ENCODE data around the gene BCKDHA.
"Not testable (repeated sequence)": the region's sequence is repeated elsewhere in the genome, so short reads cannot be mapped to it uniquely, and the experiment has no call there.

The BCKDHA gene

GRCh38 chr19:41367848-41368301 is 29.7 kb upstream of the BCKDHA start:
- DNase-seq, result peak; percentile 91

- DNase-seq, result no peak
Measured at GRCh38 chr19:41369769-41370168, 27.8 kb upstream of the BCKDHA start.

DNA sequence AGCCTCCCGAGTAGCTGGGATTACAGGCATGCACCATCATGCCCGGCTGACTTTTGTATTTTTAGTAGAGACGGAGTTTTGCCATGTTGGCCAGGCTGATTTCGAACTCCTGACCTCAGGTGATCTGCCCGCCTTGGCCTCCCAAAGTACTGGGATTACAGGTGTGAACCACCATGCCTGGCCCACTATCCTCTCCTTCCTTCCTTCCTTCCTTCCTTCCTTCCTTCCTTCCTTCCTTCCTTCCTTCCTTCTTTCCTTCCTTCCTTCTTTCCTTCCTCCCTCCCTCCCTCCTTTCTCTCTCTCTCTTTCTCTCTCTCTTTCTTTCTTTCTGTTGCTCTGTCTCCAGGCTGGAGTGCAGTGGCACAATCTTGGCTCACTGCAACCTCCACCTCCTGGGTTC is 26.5 kb upstream of the BCKDHA start:
- DNase-seq, result not testable (repeated sequence)

DNA sequence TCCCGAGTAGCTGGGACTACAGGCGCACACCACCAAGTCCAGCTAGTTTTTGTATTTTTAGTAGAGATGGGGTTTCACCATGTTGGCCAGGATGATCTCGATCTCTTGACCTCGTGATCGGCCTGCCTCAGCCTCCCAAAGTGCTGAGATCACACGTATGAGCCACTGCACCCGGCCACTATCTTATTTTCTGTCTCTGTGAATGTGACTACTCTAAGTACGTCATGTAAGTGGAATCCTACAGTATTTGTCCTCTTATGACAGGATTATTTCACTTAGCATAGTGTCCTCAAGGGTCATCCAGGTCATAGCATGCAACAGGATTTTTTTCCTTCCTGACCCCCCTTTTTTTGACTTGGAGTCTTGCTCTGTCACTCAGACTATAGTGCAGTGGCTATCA is 26.1 kb upstream of the BCKDHA start:
- DNase-seq, result no peak

DNA sequence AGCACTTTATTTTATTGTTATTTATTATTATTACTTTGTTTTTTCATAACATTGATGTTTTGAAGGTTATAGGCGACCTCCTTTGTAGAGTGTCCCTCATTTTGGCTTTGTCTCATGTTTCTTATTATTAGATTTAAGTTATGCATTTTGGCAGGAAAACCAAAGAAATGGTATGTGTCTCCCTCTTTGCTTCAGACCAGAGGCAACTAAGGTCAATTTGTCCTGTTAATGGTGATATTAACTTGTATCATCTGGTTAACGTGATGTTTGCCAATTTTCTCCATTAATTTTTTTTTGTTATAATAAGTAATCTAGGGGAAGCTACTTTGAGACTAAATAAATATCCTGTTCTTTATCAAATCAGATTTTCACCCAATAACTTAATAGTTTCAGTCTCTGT is 25.1 kb upstream of the BCKDHA start:
- DNase-seq, result no peak

- no peak for DNase-seq
Measured at GRCh38 chr19:41373993-41374392, 23.6 kb upstream of the BCKDHA start.

GRCh38 chr19:41376241-41376997 is 21.2 kb upstream of the BCKDHA start, which contains the start of gene TMEM91:
Gene TMEM91, plus strand, starts transcription at chr19:41376533. Its CDS starts 1,777 bp downstream, at chr19:41378310.
- peak; percentile 49 for DNase-seq

DNA sequence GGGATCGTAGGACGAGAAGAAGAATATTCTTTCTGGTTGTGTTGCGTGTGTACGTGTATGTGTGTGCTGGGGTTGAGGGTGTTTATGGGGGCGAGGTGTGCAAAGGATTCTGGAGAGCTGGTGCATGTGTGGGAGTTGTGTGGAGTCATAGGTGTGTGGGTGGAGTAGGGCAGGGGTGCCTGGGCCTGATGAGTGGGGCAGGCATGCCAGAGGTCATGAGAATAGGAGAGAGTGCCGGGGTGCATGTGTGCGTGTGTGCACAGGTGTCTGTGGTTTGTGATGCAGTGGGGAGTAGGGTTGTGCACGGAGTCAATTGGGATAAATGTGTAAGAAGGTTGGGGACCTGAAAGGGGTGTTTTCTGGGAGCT is 20.6 kb upstream of the BCKDHA start:
- no peak for DNase-seq

- DNase-seq, result peak; percentile 80
Measured at GRCh38 chr19:41377977-41378709, 19.5 kb upstream of the BCKDHA start.

DNA sequence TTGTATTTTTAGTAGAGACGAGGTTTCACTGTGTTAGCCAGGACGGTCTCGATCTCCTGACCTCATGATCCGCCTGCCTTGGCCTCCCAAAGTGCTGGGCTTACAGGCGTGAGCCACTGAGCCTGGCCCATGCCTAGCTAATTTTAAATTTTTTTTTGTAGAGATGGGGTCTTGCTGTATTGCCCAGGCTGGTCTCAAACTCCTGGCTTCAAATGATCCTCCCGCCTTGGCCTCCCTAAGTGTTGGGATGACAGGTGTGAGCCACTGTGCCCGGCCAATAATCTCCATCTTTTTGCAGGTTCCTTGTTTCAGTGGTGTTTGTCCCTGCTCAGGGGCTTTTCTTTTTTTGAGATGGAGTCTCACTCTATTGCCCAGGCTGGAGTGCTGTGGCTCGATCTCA is 16.1 kb upstream of the BCKDHA start:
- DNase-seq, result not testable (repeated sequence)

GRCh38 chr19:41384351-41384750 is 13.3 kb upstream of the BCKDHA start:
- no peak for DNase-seq

DNA sequence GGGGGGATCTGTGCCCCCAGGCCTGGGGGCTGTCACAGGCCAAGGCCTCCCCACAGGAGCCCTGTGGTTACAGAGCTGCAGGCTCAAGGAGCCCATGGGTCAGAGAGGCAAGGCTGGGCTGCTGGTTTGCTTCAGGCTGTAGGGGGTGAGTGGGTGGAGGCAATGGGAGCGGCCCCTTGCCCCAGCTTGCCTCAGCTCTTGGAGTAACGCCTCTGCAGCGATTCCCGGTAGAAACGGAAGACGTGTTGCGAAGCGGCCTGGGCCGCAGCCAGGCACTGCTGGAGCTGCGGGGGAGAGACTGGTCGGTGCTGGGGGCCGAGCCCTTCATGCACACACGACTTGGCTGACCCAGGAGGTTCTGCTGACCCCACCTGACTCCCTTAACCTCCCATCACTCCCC is 11.2 kb upstream of the BCKDHA start:
- no peak for DNase-seq

- DNase-seq, result no peak
Measured at GRCh38 chr19:41391618-41392017, 6.0 kb upstream of the BCKDHA start.

DNA sequence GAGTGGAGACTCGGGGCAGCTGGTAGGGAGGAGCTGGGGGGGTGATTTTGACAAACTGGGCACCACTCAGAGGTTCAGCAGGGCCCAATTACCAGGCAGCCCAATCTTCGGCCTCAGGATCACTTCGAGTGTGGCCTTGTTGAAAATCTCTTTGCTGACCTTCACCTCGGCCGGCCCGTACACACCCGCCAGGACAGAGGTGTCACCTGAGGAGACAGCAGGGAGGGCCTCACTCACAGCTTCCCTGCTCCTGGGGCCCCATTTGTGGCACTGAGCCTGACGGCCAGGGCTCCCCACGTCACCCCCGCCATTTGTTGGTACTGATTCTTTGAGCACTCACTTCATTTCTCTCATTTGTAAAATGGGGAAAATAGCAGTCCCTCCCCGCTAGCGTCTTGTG is 4.8 kb upstream of the BCKDHA start:
- no peak for DNase-seq

GRCh38 chr19:41395355-41395754 is 2.3 kb upstream of the BCKDHA start:
- no peak for DNase-seq

- DNase-seq, result peak; percentile 32
Measured at GRCh38 chr19:41398050-41398418, 416 bp downstream of the BCKDHA start.

- peak; percentile 32 for DNase-seq
Measured at GRCh38 chr19:41398598-41398997, 980 bp downstream of the BCKDHA start.

DNA sequence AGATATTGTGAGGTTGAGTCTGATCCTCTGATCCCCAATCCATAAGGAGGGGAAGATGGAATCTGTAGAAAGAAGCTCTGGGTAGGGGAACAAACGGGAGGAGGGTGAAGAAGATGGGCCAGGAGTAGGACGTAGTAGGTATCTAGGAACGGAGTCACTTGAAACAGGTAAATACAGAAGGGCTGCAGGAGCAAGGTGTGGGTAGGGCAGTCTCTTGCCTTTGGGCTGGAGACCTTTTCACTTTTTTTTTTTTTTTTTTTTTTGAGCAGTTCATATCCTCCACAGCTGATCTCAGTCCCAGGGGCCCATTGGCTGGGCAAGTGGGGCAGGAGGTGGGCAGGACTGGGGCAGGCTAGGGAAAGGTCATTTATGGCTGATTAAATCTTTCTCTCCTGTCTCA is 1.5 kb downstream of the BCKDHA start:
- DNase-seq, result no peak

DNA sequence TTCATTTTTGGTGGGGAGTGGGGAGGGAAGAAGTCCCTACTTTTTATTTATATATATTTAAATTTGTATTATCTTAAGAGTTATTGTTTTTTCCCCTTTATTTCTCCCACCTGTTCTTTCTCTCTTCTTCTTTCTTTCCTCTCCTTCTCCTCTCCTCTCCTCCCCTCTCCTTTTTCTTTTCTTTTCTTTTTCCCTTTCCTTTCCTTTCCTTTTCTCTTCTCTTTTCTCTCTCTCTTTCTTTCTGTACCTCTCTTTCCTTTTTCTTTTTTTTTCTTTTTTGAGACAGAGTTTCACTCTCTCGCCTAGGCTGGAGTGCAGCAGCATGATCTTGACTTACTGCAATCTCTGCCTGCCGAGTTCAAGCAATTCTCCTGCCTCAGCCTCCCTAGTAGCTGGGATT is 1.9 kb downstream of the BCKDHA start:
- no peak for DNase-seq

GRCh38 chr19:41401483-41401882 is 3.9 kb downstream of the BCKDHA start:
- DNase-seq, result no peak

GRCh38 chr19:41402010-41402409 is 4.4 kb downstream of the BCKDHA start:
- no peak for DNase-seq

- DNase-seq, result no peak
Measured at GRCh38 chr19:41403181-41403970, 5.8 kb downstream of the BCKDHA start.

DNA sequence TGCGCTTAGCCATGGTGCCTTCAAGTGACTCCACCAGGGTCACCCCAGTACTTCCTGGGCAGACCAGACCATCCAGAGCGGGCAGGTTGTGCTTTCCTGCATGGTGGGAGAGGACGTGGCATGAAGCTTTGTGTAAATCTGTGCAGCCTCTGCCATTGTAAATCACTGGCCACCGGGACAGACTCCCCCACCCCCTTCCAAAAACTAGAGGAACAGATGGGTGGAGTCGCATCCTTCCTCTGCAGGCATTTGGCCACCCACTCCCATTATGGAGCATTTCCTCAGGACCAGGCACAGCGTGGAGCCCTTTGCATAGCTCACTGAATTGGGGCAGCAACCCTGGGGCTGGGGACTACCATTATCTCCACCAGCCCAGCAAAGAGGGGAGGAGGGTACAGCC is 8.2 kb downstream of the BCKDHA start:
- no peak for DNase-seq

GRCh38 chr19:41407271-41407670 is 9.7 kb downstream of the BCKDHA start:
- no peak for DNase-seq
